Aorta (tissue), 5 donors: ENCODE data around the gene INSRR. TPM values are rescaled to one million over a fixed set of nuclear protein-coding genes. Genes with fewer than 3 reads are reported as not detected.

Experiments
- ATAC-seq: fragments of 200-7000 bp; cut with Tn5 transposase; one replicate; pipeline ENCODE4 v1.9.1; 2022; ENCODE audit warnings: moderate library complexity; ENCODE audit not compliant: low FRiP score
- DNase-seq, 2 donors: peaks; one replicate each; pipeline ENCODE4 v3.0.0-alpha.2; 2020
- H3K27ac ChIP-seq, 2 donors: one replicate each; pipeline ENCODE4 v1.5.1; 2013; ENCODE audit warnings: low read length in 2 of 2, mild to moderate bottlenecking in 2 of 2, moderate library complexity in 2 of 2, control low read depth in 1 of 2, inconsistent platforms in 1 of 2, low read depth in 1 of 2
- H3K27me3 ChIP-seq, 2 donors: one replicate each; pipeline ENCODE4 v1.6.1; 2013; ENCODE audit warnings: control low read depth in 1 of 2, low read length in 1 of 2, mild to moderate bottlenecking in 1 of 2, moderate library complexity in 1 of 2; ENCODE audit not compliant: insufficient read depth in 2 of 2, control insufficient read depth in 1 of 2
- H3K36me3 ChIP-seq, 2 donors: one replicate each; pipeline ENCODE4 v1.6.1; 2013; ENCODE audit warnings: control low read depth in 1 of 2, low read length in 1 of 2, mild to moderate bottlenecking in 1 of 2; ENCODE audit not compliant: insufficient read depth in 2 of 2, control insufficient read depth in 1 of 2
- H3K4me1 ChIP-seq, 2 donors: one replicate each; pipeline ENCODE4 v1.6.1; 2013; ENCODE audit warnings: low read length in 2 of 2, control low read depth in 1 of 2, mild to moderate bottlenecking in 1 of 2, moderate library complexity in 1 of 2; ENCODE audit not compliant: insufficient read depth in 2 of 2, control insufficient read depth in 1 of 2
- H3K4me3 ChIP-seq, 2 donors: one replicate each; pipeline ENCODE4 v1.5.1; 2013; ENCODE audit warnings: low read length in 2 of 2, control low read depth in 1 of 2, mild to moderate bottlenecking in 1 of 2
- H3K9me3 ChIP-seq: one replicate; pipeline ENCODE4 v1.6.1; 2013; ENCODE audit warnings: mild to moderate bottlenecking, low read length; ENCODE audit not compliant: control insufficient read depth
- WGBS, 2 donors: extraction: QIAGEN DNeasy Blood & Tissue Kit; methylation state at CpG; one replicate each; pipeline ENCODE4 v1.1.7; 2013; 5-methylcytosine and 5-hydroxymethylcytosine counted together
- intact Hi-C, 2 donors: fragments of 100-400 bp; cut with DNase I; formaldehyde crosslinking; loops; one replicate each; pipeline versions ENCODE4 v1.14.2 to v1.15.0; 2022
- polyA plus RNA-seq, 2 donors: library from polyadenylated mRNA; stranded (reverse); fragments of 200-250 nt; gene quantifications; one replicate each; pipeline ENCODE4 v1.2.3, GENCODE V29; 2013
- total RNA-seq, 2 donors: library from RNA; stranded (reverse); fragmentation: NEBNext Ultra II Directional; extraction: Animal tissue kit (Norgen Biotek cat#: 25700); gene quantifications; one replicate each; pipeline ENCODE4 v1.2.1, GENCODE V29; 2021
- donor health status: healthy with polysubstance abuse.
- donor health status: Bipolar disorder and iron deficiency.
- donor health status: DM: no; HTN: no; CAD: no.
- donor health status: DM: no; HTN: no; CAD: no.
- donor health status: DM: yes; HTN: yes; CAD: no.

Gene INSRR
- total and polyA plus RNA-seq, 4 donors, result 0.51 TPM; not detected in 3

DNA sequence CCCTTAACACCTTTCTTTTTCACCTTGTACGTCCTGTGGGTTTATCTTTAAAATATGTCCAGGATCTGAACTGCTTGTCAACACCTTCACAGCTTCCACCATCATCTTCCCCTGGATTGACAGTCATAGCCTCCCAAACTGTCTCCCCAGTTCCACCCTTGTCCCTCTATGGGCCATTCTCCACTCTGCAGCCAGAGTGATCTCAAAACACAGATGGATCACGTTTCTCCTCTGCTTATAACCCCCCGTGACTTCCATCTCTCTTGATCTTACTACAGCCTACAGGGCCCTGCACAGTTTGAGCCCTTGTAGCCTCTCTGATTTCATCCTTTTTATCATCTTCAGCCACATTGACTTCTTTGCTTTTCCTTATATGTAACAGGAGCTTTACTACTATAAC, 4.3 kb downstream of the INSRR start:
- ATAC-seq, result no peak
- Histone ChIP-seq H3K4me1 (no peaks in the 10 kb centered on the region), H3K27me3 (no peaks in the 10 kb centered on the region), H3K9me3 (no peaks in the 10 kb centered on the region), H3K36me3 (no peaks in the 10 kb centered on the region), H3K27ac (no peak overlapping the region), H3K4me3 (no peak overlapping the region)
- WGBS, 2 donors, result 68 to 70% methylated on average over 3 of the region's 3 CpGs
- intact Hi-C loops, result no loop called here
- DNase-seq, result no peak

DNA sequence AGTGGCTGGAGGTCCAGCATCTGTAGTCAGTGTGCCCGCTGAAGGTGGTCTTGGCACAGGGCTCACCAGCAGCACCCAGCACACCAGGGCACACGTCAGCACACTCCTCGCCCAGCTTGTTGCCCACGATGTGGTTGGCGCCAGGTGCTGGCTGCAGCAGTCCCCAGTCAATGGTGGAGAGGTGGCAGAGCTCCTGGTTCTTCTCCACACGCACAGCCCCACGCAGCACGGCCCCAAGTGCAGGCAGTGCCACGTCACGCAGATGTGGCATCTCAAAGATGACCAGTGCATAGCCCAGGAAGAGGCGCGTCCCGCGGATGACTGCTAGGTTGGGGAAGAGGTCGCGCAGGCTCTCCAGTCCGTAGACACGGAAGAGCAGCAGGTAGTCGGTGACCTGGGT, 5.2 kb downstream of the INSRR start:
- Histone ChIP-seq H3K27me3 (no peaks in the 10 kb centered on the region), H3K4me3 (no peak overlapping the region), H3K36me3 (no peaks in the 10 kb centered on the region), H3K9me3 (no peaks in the 10 kb centered on the region), H3K4me1 (no peaks in the 10 kb centered on the region), H3K27ac (no peak overlapping the region)
- intact Hi-C loops, result no loop called here
- ATAC-seq (peak; percentile 16), DNase-seq (no peak)
- 93 to 94% methylated on average over 19 of the region's 19 CpGs for WGBS, 2 donors

DNA sequence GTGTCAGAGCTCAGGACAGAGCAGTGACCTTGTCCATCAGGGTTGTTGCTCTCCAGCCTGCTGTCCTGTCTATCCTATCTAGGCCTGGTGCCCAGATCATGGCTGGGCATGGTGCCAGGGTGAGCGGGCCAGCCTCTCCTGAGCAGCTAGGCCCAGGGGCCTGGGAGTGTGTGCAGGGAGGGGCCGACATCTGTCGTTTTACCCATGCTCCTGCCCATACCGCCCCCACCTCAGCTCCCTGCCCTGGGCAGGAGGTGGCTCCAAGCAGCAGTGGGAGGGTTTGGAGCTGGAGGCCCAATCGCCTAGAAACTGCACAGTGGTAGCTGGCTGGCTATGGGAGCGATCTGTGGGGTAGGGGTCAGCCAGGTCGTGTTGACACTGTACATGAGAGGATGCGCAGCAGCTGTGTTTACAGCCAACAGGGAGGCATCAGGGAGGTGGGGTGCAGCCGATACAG, 6.5 kb downstream of the INSRR start:
- peak; percentile 32 for ATAC-seq
- intact Hi-C loops, result no loop called here
- Histone ChIP-seq H3K4me3 (no peak overlapping the region), H3K36me3 (no peaks in the 10 kb centered on the region), H3K27ac (no peak overlapping the region), H3K9me3 (no peaks in the 10 kb centered on the region), H3K27me3 (no peaks in the 10 kb centered on the region), H3K4me1 (no peaks in the 10 kb centered on the region)
- 51 to 53% methylated on average over 9 of the region's 9 CpGs for WGBS, 2 donors
- no peak for DNase-seq

DNA sequence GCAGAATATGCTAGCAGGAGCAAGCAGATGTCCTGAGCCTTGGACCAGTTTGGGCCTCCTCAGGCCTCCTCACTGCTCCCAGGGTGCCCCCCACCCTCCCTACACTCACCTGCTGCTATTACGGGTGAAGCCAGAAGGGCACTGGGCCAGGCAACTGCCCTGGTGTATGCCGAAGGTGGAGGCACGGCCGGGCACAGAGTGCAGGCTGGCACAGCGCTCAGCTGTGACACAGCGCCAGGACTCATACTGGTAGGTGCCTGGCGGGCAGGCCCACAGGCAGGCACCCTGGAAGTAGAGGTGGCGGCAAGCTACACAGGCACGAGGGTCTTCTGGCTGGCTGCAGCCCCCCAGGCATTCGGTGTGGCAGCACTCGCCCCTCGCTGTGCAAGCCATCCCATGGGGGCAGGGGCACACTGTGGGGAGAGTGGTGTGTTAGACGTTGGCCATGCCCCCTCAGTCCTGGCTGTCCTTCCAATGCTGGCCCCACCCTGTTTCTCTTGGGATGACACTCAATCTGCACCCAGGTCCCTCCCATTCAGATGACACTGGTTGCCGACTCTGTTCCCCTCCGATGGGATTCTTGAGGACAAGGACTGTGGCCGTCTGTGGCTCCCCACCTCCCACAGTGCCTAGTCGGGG, 7.0 kb downstream of the INSRR start:
- intact Hi-C loops, result no loop called here
- ATAC-seq, result no peak
- H3K27me3 ChIP-seq, result no peaks in the 10 kb centered on the region

DNA sequence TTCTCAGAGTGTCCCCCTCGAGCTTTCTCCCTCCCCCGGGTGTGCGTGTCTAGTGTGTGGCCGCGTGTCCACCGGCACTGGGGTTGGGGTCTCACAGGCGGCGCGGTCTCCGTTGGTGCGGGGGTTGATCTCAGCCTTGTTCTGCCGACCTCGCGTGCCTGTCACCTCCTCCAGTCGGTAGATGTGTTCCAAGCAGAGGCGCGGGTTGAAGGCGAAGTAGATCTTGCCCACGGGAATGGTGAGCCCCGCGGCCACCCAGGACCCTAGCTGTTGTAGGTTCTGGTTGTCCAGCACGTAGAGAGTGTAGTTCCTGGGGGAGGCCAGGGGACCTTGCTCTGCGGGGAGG, 9.8 kb downstream of the INSRR start:
- no peak overlapping the region for H3K4me3 ChIP-seq
- H3K4me1 ChIP-seq, result no peaks in the 10 kb centered on the region
- H3K27ac ChIP-seq, result no peak overlapping the region
- 21 to 25% methylated on average over 17 to 23 of the region's 23 CpGs for WGBS, 2 donors
- H3K27me3 ChIP-seq, result no peaks in the 10 kb centered on the region
- H3K9me3 ChIP-seq, result no peaks in the 10 kb centered on the region
- no peaks in the 10 kb centered on the region for H3K36me3 ChIP-seq
- DNase-seq, result no peak
- intact Hi-C loops, result no loop called here
- no peak for ATAC-seq

More for the DNA sequence above, 7.0 kb downstream of the INSRR start:
- Histone ChIP-seq H3K27ac (no peak overlapping the region), H3K9me3 (no peaks in the 10 kb centered on the region), H3K4me3 (no peak overlapping the region), H3K4me1 (no peaks in the 10 kb centered on the region), H3K36me3 (no peaks in the 10 kb centered on the region)
- WGBS, 2 donors, result 79 to 80% methylated on average over 17 of the region's 17 CpGs
- DNase-seq, result no peak

DNA sequence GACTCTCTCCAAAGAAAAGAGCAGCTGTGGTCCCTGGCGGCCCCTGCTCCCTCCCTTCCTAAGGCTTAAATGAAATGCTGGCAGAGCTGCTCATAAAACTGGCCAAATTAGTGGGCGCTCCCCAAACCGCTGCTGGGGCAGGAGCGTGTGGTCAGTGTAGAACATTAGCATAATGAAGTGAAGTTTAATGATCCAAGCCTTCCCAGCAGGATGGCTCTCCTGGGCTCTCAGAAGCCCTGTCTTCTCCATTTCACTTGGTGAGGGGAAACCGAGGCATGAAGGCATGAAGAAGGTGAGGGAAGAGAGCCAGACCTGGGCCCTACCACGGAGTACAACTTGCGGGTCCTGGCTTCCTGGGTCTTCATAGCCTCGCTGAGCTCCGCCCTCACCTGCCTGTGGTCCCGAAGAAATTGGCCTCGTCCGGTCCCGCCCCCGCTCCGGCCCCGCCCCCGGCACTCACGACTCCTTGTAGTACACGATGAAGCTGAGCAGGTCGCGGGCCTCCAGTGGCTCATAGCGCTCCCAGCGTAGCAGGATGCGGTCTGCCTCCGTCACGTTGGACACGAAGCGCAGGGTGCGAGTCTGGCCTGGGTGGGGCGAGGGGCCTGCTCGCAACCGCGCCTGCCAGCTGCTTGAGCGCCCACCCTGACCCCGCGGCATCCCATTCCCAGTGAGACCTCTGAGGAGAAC, 10.3 kb downstream of the INSRR start:
- DNase-seq, result peak in 1 of 2 donors; percentile 68
- ATAC-seq, result no peak
- intact Hi-C loops, result no loop called here
- H3K4me3 ChIP-seq, result no peak overlapping the region
- H3K9me3 ChIP-seq, result no peaks in the 10 kb centered on the region
- H3K4me1 ChIP-seq, result no peaks in the 10 kb centered on the region
- WGBS, 2 donors, result 8% methylated on average over 35 to 36 of the region's 36 CpGs
- H3K27ac ChIP-seq, result no peak overlapping the region
- no peaks in the 10 kb centered on the region for H3K27me3 ChIP-seq
- H3K36me3 ChIP-seq, result no peaks in the 10 kb centered on the region

DNA sequence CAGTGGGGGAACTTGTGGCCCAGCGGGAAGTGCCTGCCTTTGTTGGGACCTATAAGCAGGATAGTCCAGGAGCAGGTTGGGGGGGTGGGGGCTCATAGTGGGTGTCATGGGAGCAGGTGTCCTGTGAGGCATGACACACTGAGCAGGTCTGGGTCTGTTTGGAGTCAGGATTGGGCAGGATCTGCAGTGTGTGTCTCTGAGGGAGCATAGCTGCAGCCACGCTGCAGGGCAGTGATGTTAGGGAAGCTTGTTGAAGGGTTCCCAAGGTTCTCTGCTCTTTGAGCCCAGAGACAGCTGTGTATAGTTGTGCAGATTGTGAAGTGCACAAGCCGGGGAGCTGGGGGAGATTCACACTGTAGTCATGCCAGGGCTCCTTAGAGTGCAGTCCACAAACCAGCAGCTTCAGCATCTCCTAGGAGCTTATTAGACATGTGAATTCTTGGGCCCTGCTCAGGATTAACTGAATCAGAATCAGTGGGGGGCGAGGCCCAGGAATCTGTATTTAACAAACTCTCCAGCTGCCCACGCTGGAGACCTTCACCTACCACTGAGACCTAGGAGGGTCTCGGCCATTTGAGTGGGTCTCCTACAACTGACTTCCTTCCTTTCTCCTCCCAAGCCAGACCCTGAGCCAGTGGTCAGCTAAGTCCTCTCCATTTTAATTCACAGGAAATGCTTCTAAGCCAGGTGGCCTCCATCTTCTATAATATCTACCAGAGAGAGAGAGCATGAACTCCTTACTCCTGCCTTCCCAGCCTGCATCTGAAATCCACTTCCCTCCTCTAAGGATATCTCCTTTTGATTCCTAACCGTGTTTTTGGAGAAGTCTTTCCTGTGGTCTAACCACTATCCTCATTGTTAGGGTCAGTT, 11.1 kb downstream of the INSRR start:
- H3K4me3 ChIP-seq, result no peak overlapping the region
- intact Hi-C loops, result no loop called here
- H3K4me1 ChIP-seq, result no peaks in the 10 kb centered on the region
- ATAC-seq, result no peak
- H3K36me3 ChIP-seq, result no peaks in the 10 kb centered on the region
- no peaks in the 10 kb centered on the region for H3K9me3 ChIP-seq
- 81 to 82% methylated on average over 7 of the region's 7 CpGs for WGBS, 2 donors
- no peak overlapping the region for H3K27ac ChIP-seq
- no peak for DNase-seq
- H3K27me3 ChIP-seq, result no peaks in the 10 kb centered on the region

DNA sequence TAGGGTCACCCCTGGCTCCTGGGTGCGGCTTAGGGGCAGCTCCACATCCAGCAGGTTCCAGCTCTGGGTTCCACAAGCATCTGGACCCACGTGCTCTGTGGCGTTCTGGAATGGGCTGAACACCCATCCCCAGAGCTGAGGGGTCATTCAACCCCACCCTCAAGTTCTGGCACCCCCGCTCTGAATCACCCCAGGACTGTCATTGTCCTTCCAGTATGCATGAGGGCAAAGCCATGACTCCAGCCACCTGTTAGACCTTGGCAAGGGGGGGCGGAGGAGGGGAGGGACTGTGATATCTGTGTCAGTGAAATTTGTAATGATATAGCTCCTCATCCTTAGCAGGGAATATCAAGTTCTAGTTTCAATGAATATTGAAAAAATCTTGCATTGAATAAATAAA, 12.3 kb downstream of the INSRR start:
- Histone ChIP-seq H3K4me3 (no peak overlapping the region), H3K27ac (no peak overlapping the region), H3K4me1 (no peaks in the 10 kb centered on the region), H3K27me3 (no peaks in the 10 kb centered on the region), H3K36me3 (no peaks in the 10 kb centered on the region), H3K9me3 (no peaks in the 10 kb centered on the region)
- 94 to 96% methylated on average over 5 of the region's 5 CpGs for WGBS, 2 donors
- DNase-seq (no peak), ATAC-seq (no peak)
- intact Hi-C loops, result no loop called here
